Transverse colon (tissue), 4 donors: ENCODE data around the gene CRISPLD2.

Experiments
- CTCF ChIP-seq, 5 experiments: fragments of 200-600 bp in 3 of 5; fragments of 450-650 bp in 2 of 5; sonication (generic) in 3 of 5; IDR thresholded peaks; 1 replicate in 2 of 5; 2 replicates in 3 of 5; pipeline ENCODE4 v1.5.1; 2016 to 2017; ENCODE audit warnings: antibody characterized with exemption in 5 of 5, inconsistent platforms in 3 of 5, mild to moderate bottlenecking in 2 of 5, moderate library complexity in 1 of 5
- EP300 ChIP-seq: sonication (generic); formaldehyde crosslinking; IDR thresholded peaks from one replicate; pipeline ENCODE4 v1.6.1; 2017; ENCODE audit warnings: antibody characterized with exemption, low read depth
- POLR2A ChIP-seq: fragments of 450-650 bp; IDR thresholded peaks from one replicate; pipeline ENCODE4 v1.6.1; 2016; ENCODE audit warnings: antibody characterized with exemption, mild to moderate bottlenecking, moderate library complexity
- POLR2AphosphoS5 ChIP-seq, 3 donors: sonication (generic); formaldehyde crosslinking; IDR thresholded peaks; one replicate each; pipeline ENCODE4 v1.6.1; 2016; ENCODE audit warnings: antibody characterized with exemption in 3 of 3

GRCh38 chr16:84947996-84948850 lies 128.4 kb downstream of the CRISPLD2 start:
- TF ChIP-seq CTCF (IDR thresholded peaks at IDR 0.05), result no peak
- no peak for TF ChIP-seq POLR2AphosphoS5 (IDR thresholded peaks at IDR 0.05)
- TF ChIP-seq POLR2A, result no peak
- no peak for TF ChIP-seq EP300
